HL-60 (cell line): ENCODE results near the gene PTPRT.

ENCODE experiments used
- DNase-seq, 2 experiments: peaks; one replicate each; pipeline ENCODE4 v3.0.0-alpha.2; 2010 to 2020; ENCODE audit warnings: low read depth in 1 of 2, low spot score in 1 of 2
- H3K27ac ChIP-seq: fragments of 250-450 bp; sonication (Bioruptor Pico); replicated peaks from 2 replicates; pipeline ENCODE4 v1.5.1; 2020; ENCODE audit warnings: mild to moderate bottlenecking, moderate library complexity
- H3K27me3 ChIP-seq: fragments of 250-450 bp; sonication (Bioruptor Pico); 2 replicates; pipeline ENCODE4 v1.5.1; 2021; ENCODE audit warnings: mild to moderate bottlenecking, moderate library complexity; ENCODE audit not compliant: insufficient read depth, poor library complexity, severe bottlenecking
- H3K4me3 ChIP-seq: replicated peaks from 2 replicates; pipeline ENCODE4 v1.5.1; 2011; ENCODE audit warnings: mild to moderate bottlenecking, control low read depth, low read length; ENCODE audit not compliant: insufficient read depth
- CTCF ChIP-seq: IDR thresholded peaks from one replicate; pipeline ENCODE4 v1.5.1; 2011; ENCODE audit warnings: low read length, control low read depth, inconsistent platforms; ENCODE audit not compliant: insufficient read depth
- GABPA ChIP-seq: IDR thresholded peaks from 2 replicates; pipeline ENCODE4 v1.6.1; 2012; ENCODE audit warnings: low read depth
- POLR2AphosphoS5 ChIP-seq: IDR thresholded peaks from 2 replicates; pipeline ENCODE4 v1.6.1; 2012; ENCODE audit warnings: low read depth
- REST ChIP-seq: IDR thresholded peaks from 2 replicates; pipeline ENCODE4 v1.6.1; 2012; ENCODE audit warnings: low read depth; ENCODE audit not compliant: insufficient replicate concordance
- SPI1 ChIP-seq: IDR thresholded peaks from 2 replicates; pipeline ENCODE4 v1.6.1; 2012; ENCODE audit warnings: low read depth, mild to moderate bottlenecking, borderline replicate concordance

The PTPRT gene

DNA sequence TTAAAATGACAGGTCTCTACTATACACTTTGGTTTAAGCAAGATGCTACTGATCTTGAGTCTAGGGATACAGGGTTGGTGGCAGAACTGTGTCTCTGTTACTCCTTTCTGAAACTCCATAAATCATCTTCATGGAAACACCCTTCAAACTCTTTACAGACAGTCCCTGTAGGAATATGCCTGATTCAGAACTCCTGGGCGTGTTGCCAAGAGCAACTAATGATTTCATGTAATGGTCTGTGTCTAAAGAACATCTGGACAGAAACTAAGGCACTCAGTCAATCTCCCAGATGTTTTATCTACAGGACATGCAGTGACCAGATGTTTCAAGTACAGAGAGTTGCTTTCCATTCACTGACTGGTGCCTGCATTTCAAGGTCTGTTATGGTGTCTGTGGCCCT lies 1107.1 kb downstream of the PTPRT start:
- no peaks in the 10 kb centered on the region for H3K27me3 ChIP-seq
- TF ChIP-seq GABPA: no peak
- no peak for TF ChIP-seq CTCF
- TF ChIP-seq SPI1: no peak
- TF ChIP-seq REST: no peak
- DNase-seq: no peak
- H3K27ac ChIP-seq: no peak overlapping the region
- no peak overlapping the region for H3K4me3 ChIP-seq

DNA sequence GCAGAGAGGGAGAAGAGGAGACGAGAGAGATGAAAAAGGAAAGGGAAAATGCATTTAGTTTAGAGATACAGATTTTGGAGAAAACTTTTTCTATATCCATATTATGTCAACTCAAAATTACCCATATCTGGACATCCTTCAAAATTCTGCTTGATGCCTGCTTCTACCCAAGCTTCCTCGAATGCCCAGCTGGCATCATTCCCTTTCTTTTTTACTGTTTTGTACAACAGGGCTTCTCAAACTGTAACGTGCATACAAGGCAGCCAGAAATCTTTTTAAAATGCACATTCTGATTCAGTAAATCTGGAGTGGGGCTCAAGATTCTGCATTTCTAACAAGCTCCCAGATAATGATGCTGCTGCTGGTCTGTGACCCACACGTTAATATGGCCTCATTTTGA lies 1108.8 kb downstream of the PTPRT start:
- Histone ChIP-seq H3K27ac (no peak overlapping the region), H3K4me3 (no peak overlapping the region), H3K27me3 (no peaks in the 10 kb centered on the region)
- DNase-seq: no peak
- TF ChIP-seq REST (no peak), SPI1 (no peak), CTCF (no peak), POLR2AphosphoS5 (no peak), GABPA (no peak)

- H3K27ac ChIP-seq: no peak overlapping the region
- TF ChIP-seq GABPA (no peak), POLR2AphosphoS5 (no peak), CTCF (no peak), REST (no peak), SPI1 (no peak)
- no peak overlapping the region for H3K4me3 ChIP-seq
- DNase-seq: no peak
- H3K27me3 ChIP-seq: no peaks in the 10 kb centered on the region
These were observed 1114.8 kb downstream of the PTPRT start for GRCh38 chr20:42074944-42075343.
